IMR-90 (cell line): ENCODE results near the gene B3GAT1.

Source experiments
- CTCF ChIP-seq: conservative IDR thresholded peaks from 2 replicates; pipeline ENCODE4 v1.5.1; 2012; ENCODE audit warnings: mild to moderate bottlenecking, low read depth, low read length, improper control_type of control experiment
- ELK1 ChIP-seq: fragments of 150-350 bp; IDR thresholded peaks from 2 replicates; pipeline ENCODE4 v1.6.1; 2016; ENCODE audit warnings: low read depth, mild to moderate bottlenecking, low read length, moderate library complexity, borderline replicate concordance
- MXI1 ChIP-seq: IDR thresholded peaks from 2 replicates; pipeline ENCODE4 v1.6.1; 2012; ENCODE audit warnings: low read depth, mild to moderate bottlenecking, low read length, moderate library complexity, borderline replicate concordance
- RCOR1 ChIP-seq: IDR thresholded peaks from 2 replicates; pipeline ENCODE4 v1.6.1; 2012; ENCODE audit warnings: mild to moderate bottlenecking, low read length, improper control_type of control experiment; ENCODE audit not compliant: insufficient replicate concordance
- RFX5 ChIP-seq: IDR thresholded peaks from 2 replicates; pipeline ENCODE4 v1.8.0; 2012; ENCODE audit warnings: low read depth, mild to moderate bottlenecking, low read length, moderate library complexity

DNA sequence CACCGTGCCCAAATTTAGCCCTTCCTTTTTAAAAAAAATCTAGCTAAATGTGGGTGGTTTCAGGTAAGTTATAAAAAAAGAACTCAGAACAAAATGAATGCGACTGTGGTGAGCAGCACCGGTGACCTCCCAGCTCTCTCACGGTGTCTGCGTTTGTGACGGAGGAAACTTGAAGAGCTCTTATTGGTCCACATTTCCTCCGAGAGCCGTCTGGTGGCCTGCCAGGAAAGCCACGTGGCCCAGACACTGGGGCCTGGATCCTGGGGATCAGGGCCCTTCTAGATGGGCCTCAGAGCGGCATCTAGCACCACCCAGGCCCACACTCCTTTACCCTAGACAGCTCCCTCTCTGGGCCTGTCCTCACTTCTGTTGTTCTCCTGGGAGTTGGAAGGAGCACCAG is 39.5 kb downstream of the B3GAT1 start:
- TF ChIP-seq RFX5 (no peak), CTCF (no peak), ELK1 (no peak), MXI1 (no peak), RCOR1 (no peak)
